GM04504 (cell line): ENCODE data around the gene SLC17A9.

Source experiments
- DNase-seq: peaks from one replicate; pipeline ENCODE4 v3.0.0-alpha.2; 2012; ENCODE audit warnings: low read depth

The SLC17A9 gene

GRCh38 chr20:62982124-62983075 lies 29.9 kb downstream of the SLC17A9 start:
- no peak for DNase-seq

- no peak for DNase-seq
Measured at GRCh38 chr20:62983210-62983609, 30.7 kb downstream of the SLC17A9 start.

- no peak for DNase-seq
Measured at GRCh38 chr20:62984666-62985443, 32.3 kb downstream of the SLC17A9 start.

GRCh38 chr20:62985444-62985778 lies 32.9 kb downstream of the SLC17A9 start:
- no peak for DNase-seq

GRCh38 chr20:62986257-62986800 lies 33.8 kb downstream of the SLC17A9 start:
- DNase-seq, result no peak

- no peak for DNase-seq
Measured at GRCh38 chr20:62987114-62987513, 34.6 kb downstream of the SLC17A9 start.

GRCh38 chr20:62989201-62989601 lies 36.7 kb downstream of the SLC17A9 start:
- no peak for DNase-seq

GRCh38 chr20:62990306-62990825 lies 37.9 kb downstream of the SLC17A9 start:
- DNase-seq, result no peak

- DNase-seq, result no peak
Measured at GRCh38 chr20:62991196-62991807, 38.8 kb downstream of the SLC17A9 start.

GRCh38 chr20:62991863-62992262 lies 39.4 kb downstream of the SLC17A9 start:
- DNase-seq, result no peak

- DNase-seq, result no peak
Measured at GRCh38 chr20:62993856-62994494, 41.5 kb downstream of the SLC17A9 start.

- DNase-seq, result no peak
Measured at GRCh38 chr20:62994869-62995281, 42.4 kb downstream of the SLC17A9 start.

- DNase-seq, result no peak
Measured at GRCh38 chr20:62995481-62995880, 43.0 kb downstream of the SLC17A9 start.

- no peak for DNase-seq
Measured at GRCh38 chr20:62995898-62996595, 43.5 kb downstream of the SLC17A9 start.

GRCh38 chr20:62996596-62996982 lies 44.1 kb downstream of the SLC17A9 start:
- DNase-seq, result no peak

- DNase-seq, result no peak
Measured at GRCh38 chr20:62997417-62998035, 45.0 kb downstream of the SLC17A9 start.

GRCh38 chr20:62998449-62998848 lies 45.9 kb downstream of the SLC17A9 start:
- no peak for DNase-seq

GRCh38 chr20:62999580-62999979 lies 47.1 kb downstream of the SLC17A9 start:
- no peak for DNase-seq

- no peak for DNase-seq
Measured at GRCh38 chr20:63000036-63000435, 47.5 kb downstream of the SLC17A9 start.

GRCh38 chr20:63000958-63001357 lies 48.4 kb downstream of the SLC17A9 start:
- DNase-seq, result no peak

- DNase-seq, result no peak
Measured at GRCh38 chr20:63002511-63002910, 50.0 kb downstream of the SLC17A9 start.
